Bronchial epithelial cell (primary cell): ENCODE measurements around the gene SLC32A1. TPM values are rescaled to one million over a fixed set of nuclear protein-coding genes. Genes with fewer than 3 reads are reported as not detected.

Source experiments
- DNase-seq: peaks from one replicate; pipeline ENCODE4 v3.0.0-alpha.2; 2010; ENCODE audit warnings: low read depth
- FAIRE-seq: peaks from 2 replicates; lab custom pipeline; 2011; peaks lifted over from hg19 to GRCh38; lab: Jason Lieb, UNC
- H3K27me3 ChIP-seq: 2 replicates; pipeline ENCODE4 v1.5.1; 2011; ENCODE audit warnings: low read length; ENCODE audit not compliant: control insufficient read depth, insufficient read depth
- H3K36me3 ChIP-seq: 2 replicates; pipeline ENCODE4 v1.5.1; 2011; ENCODE audit warnings: low read length; ENCODE audit not compliant: control insufficient read depth, insufficient read depth
- H3K4me3 ChIP-seq: 2 replicates; pipeline ENCODE4 v1.5.1; 2011; ENCODE audit warnings: mild to moderate bottlenecking, low read depth, low read length, control low read depth
- CTCF ChIP-seq: IDR thresholded peaks from 2 replicates; pipeline ENCODE4 v1.5.1; 2011; ENCODE audit warnings: mild to moderate bottlenecking, moderate library complexity, low read length, control low read depth, inconsistent platforms; ENCODE audit not compliant: insufficient read depth, severe bottlenecking
- total RNA-seq: library from RNA; depleted of rRNA; stranded (reverse); fragments of >200 nt; gene quantifications from 2 replicates; pipeline ENCODE4 v1.2.1, GENCODE V29; 2014

Gene SLC32A1
- total RNA-seq, 1 donor from 2014 or later = under 0.01 TPM

GRCh38 chr20:38685853-38686473 lies 38.3 kb upstream of the SLC32A1 start:
- H3K36me3 ChIP-seq = no peaks in the 10 kb centered on the region
- H3K27me3 ChIP-seq = no peaks in the 10 kb centered on the region
- DNase-seq (peak; percentile 30), FAIRE-seq (peak; percentile 64)
- no peak for TF ChIP-seq CTCF
- H3K4me3 ChIP-seq = no peak overlapping the region

GRCh38 chr20:38692436-38693411 lies 31.6 kb upstream of the SLC32A1 start:
- DNase-seq (peak; percentile 55), FAIRE-seq (peak; percentile 13)
- Histone ChIP-seq H3K4me3 (no peak overlapping the region), H3K36me3 (no peaks in the 10 kb centered on the region), H3K27me3 (no peaks in the 10 kb centered on the region)
- TF ChIP-seq CTCF = no peak

GRCh38 chr20:38697306-38697705 lies 27.0 kb upstream of the SLC32A1 start:
- no peak for DNase-seq
- no peak for TF ChIP-seq CTCF
- no peak for FAIRE-seq
- H3K36me3 ChIP-seq = no peaks in the 10 kb centered on the region
- no peaks in the 10 kb centered on the region for H3K27me3 ChIP-seq
- H3K4me3 ChIP-seq = no peak overlapping the region

- Histone ChIP-seq H3K27me3 (no peaks in the 10 kb centered on the region), H3K4me3 (no peak overlapping the region), H3K36me3 (no peaks in the 10 kb centered on the region)
- no peak for TF ChIP-seq CTCF
- no peak for FAIRE-seq
- DNase-seq = no peak
These were observed 25.7 kb upstream of the SLC32A1 start for GRCh38 chr20:38698541-38698940.

GRCh38 chr20:38700141-38700540 lies 24.1 kb upstream of the SLC32A1 start:
- H3K4me3 ChIP-seq = no peak overlapping the region
- H3K36me3 ChIP-seq = no peaks in the 10 kb centered on the region
- TF ChIP-seq CTCF = no peak
- DNase-seq (no peak), FAIRE-seq (no peak)
- H3K27me3 ChIP-seq = no peaks in the 10 kb centered on the region
